CD4-positive, alpha-beta T cell treated with Interleukin-17A for 1 hour (primary cell): ENCODE measurements around the gene CERK.
A peak's percentile ranks its signal among the peaks of the same experiment; 100 is the strongest.

Experiments
- DNase-seq: peaks from one replicate; pipeline ENCODE4 v3.0.0-alpha.2; 2020

CERK gene

DNA sequence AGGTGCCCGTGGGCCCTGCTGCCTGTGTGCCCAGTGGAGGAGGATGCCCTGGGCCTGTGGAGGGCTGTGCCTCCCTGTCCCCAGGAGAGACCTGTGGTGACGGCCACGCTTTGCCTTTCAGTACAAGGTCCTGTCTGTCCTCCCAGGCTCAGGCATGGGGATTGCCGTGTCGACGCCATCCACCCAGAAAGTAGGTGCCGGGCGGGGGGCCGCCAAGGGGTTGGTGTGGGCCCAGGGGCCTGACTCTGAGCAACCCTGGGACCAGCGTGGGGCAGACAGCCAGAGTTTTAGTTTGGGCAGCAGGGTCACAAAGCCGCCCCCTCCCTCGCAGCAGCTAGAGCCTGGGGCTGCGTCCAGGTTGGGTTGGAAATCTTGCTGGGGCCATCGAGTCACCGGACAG, 61.6 kb downstream of the CERK start:
- no peak for DNase-seq

DNA sequence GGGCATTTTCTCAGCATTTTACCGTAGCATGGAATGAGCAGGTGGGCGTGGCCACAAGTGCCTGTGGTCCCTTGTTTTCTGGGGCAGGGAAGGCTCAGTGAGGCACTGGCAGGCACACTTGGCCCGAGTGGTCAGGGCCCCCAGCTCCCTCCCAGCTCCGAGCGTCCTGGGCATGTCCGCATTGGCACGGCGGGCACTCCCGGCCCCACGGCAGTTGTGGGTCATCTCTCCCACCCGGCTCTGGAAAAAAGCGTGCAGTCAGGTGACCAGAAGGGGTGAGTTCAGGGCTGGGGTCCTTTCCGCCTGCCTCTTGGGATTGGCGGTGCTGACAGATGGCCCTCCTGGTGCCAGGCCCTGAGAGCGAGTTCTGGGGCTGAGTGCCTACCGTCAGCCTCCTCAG, 62.1 kb downstream of the CERK start:
- DNase-seq = no peak

DNA sequence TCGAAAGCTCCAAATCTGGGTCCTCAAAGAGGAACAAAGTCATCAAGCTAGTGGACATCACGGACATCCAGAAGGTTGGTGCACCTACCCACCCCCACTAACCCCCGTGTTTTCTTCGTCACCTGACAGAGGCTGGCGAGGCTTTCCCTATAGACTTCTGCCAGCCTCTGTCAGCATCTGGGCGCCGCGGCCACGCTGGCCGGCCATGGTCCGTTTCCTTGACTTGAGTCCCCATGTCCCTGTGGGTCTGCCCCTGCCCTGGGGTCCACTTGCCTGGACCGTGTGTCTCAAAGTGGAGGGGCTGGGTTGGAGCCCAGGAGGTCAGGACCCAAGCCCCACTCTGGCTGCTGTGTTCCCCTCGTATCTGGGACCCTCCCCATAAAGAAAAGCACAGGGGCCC, 62.6 kb downstream of the CERK start:
- no peak for DNase-seq

DNA sequence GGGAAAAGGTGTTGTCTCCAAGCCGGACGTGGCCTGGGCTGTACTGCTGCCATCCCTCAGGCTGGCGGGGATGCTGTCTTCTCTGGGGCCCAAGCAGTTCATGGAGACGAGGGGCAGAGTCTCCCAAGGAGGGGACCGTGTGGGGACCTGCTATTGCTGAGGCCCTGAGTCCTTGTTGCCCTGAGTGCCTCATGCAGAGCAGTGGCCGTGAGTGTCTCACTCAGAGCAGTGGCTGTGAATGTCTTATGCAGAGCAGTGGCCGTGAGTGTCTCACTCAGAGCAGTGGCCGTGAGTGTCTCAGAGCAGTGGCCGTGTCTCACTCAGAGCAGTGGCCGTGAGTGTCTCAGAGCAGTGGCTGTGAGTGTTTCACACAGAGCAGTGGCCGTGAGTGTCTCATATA, 63.1 kb downstream of the CERK start:
- DNase-seq = no peak

DNA sequence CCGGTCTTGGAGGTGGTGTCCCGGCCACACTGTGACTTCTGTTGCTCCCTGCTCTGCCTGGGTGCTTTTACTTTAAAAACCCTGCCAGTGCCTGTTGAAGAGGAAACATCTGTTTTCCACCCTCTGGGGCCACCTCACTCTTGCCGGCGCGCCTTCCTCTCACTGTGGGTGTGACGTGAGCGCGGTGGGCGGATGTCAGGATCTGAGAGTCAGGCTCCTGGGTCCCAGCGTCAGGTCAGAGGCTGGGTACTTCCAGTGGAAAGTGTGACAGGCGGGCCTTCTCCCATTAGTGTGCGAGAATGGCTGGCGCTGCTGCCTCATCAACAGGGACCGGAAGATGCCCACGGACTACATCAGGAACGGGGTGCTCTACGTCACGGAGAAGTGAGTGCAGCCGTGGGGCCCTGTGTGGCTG, 63.7 kb downstream of the CERK start:
- DNase-seq = peak; percentile 83

DNA sequence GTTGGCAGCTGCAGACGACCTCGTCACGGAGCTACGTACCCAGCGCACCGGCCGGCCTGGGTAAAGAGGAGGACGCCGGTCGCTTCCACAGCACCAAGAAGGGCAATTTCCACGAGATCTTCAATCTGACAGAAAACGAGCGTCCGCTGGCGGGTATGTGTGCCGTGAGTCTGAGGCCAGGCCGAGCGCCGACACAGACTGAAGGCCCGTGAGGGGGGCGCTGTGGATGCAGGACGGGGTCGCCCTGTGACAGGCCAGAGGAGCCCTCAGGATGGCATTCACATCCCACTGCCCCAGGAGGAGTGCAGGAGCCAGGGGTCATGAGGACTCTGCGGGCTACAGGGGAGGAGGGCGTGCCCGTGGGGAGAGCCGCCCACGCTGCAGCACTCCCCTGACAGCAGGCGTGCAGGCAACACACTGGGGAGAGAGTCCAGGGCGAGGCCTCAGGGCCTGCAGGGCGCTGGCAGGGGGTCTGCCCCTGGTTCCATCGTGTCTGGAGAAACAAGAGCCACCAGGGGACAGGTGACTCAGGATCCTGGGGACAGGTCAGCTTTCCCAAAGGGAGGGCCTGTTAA, 64.3 kb downstream of the CERK start:
- no peak for DNase-seq

DNA sequence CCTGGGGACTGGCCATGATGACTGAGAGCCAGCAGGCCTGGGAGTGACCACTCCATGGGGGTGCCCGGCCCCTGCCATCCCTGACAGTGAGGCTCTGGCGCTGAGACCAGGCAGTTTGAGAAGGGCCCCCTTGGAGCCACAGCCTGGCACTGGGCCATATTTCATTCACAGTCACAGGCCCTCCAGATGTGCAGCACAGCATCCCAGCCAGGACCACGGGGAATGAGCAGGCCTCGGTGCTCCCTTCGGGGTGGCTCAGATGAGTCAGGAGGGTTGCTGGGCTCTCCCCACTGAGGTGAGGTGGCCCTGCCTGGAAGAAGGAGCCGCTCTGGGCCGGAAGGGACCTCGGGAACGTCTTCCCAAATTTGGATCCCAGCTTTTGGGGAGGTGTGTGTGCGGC, 64.8 kb downstream of the CERK start:
- DNase-seq = no peak

DNA sequence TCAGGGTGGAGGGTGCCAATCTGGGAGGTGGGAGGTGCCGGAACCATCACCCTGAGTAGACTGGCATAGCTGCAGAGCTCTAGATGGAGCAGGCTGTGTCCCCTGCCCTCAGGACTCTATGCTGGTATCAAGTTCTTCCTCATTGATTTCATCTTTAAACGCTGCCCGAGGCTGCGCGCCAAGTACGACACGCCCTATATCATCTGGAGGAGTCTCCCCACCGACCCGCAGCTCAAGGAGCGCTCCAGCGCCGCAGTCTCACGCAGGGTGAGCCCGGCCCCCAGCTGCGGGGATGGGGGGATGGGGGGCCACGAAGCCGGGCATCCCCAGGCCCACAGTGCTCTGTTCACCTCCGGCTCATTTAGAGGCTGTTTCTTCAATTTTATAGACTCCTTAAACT, 65.3 kb downstream of the CERK start:
- DNase-seq = no peak

DNA sequence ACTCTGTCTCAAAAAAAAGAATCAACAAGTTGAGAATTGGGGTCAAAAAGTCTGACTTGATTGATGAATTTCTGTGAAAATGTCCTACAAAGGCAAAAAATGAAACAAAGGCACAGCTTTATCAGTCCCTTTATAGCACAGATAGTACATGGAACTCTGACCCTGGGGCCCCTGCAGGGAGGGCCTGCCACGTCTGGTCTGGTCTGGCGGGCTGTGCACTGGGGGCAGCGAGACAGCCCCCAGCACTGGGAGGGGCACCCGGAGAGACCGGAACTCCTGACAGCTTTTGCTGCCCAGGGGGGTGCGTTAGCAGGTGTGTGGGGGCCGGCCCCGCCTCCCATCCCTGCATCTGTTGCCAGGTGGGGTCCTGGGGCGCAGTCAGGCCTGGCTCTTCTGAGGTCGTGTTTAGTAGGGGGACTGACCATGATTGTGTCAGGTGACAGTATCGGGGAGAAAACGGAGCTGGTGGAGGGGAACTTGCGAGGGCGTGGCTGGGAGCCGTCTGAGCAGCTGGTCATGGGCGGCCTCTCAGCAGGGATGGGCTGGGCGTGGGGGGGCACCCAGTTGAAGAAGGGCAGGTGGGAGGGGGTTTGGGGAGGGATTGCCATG, 66.1 kb downstream of the CERK start:
- DNase-seq = no peak

DNA sequence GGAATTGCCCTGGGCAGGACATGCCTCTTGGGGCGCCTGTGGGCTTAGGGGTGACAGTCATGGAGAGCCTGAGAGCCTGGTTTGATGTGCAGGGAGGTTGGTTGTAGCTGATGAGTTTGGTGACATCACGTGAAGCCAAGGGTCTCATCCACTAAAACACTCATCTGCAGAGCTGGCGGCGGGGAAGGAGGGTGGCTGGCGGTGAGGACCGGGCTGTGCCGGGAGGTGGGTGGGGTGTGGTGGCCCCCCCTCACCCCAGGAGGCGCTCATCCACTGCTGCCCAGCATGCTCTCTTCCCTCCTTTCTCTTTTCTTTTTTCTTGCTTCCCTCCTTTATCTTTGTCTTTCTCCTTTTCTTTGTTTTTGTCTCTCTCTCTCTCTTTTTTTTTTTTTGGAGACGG, 68.9 kb downstream of the CERK start:
- DNase-seq = no peak

DNA sequence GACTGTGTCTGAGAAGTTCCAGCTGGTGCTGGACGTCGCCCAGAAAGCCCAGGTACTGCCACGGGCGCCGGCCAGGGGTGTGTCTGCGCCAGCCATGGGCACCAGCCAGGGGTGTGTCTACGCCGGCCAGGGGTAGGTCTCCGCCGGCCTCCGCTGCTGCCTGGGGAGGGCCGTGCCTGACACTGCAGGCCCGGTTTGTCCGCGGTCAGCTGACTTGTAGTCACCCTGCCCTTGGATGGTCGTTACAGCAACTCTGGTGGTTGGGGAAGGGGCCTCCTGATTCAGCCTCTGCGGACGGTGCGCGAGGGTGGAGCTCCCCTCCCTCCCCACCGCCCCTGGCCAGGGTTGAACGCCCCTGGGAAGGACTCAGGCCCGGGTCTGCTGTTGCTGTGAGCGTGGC, 69.9 kb downstream of the CERK start:
- DNase-seq = no peak

DNA sequence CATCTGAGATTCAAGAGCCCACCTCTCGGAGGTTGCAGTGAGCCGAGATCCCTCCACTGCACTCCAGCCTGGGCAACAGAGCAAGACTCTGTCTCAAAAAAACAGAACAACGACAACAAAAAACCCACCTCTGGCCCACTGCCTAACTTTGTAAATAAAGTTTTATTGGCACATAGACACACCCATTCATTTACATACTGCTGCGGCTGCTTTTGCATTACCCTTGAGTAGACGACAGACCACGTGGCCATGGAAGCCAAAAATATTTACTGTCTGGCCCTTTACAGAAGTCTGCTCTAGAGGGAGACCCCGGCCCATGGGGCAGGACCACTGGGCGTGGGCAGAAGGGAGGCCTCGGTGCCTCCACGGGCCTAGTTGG, 70.8 kb downstream of the CERK start:
- DNase-seq = no peak

DNA sequence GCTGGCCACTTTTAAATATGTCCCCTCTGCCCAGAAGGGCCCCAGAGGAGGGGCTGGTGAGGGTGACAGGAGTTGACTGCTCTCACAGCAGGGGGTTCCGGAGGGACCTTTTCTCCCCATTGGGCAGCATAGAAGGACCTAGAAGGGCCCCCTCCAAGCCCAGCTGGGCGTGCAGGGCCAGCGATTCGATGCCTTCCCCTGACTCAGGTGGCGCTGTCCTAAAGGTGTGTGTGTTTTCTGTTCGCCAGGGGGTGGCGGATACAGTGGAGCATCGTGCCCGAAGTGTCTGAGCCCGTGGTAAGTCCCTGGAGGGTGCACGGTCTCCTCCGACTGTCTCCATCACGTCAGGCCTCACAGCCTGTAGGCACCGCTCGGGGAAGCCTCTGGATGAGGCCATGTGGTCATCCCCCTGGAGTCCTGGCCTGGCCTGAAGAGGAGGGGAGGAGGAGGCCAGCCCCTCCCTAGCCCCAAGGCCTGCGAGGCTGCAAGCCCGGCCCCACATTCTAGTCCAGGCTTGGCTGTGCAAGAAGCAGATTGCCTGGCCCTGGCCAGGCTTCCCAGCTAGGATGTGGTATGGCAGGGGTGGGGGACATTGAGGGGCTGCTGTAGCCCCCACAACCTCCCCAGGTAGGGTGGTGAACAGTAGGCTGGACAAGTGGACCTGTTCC, 71.3 kb downstream of the CERK start:
- no peak for DNase-seq

DNA sequence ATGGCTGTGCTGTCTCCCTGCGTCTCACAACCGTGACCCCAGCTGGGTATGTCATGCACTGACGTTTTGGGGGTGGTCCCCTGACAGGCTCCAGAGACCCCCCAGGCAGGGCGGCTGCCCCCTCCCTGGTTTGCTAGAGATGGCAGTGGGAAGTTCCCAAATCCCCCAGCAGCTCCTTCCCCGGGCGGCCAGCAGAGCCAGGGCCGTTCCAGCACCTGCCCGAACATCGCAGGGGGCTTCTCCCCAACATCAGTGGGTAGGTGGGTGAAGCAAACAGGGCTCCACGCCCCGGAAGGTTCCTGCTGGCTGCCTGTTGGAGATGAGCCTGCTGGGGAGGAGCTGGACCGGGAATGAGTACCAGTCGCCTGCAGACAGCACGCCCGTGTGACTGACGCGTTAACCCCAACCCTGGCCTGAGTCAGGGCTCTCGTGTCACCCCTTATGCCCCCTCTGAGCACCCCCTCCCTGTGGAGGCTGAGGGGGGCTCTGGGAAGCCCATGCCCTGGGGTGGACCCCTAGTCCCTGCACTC, 72.2 kb downstream of the CERK start:
- DNase-seq = no peak

DNA sequence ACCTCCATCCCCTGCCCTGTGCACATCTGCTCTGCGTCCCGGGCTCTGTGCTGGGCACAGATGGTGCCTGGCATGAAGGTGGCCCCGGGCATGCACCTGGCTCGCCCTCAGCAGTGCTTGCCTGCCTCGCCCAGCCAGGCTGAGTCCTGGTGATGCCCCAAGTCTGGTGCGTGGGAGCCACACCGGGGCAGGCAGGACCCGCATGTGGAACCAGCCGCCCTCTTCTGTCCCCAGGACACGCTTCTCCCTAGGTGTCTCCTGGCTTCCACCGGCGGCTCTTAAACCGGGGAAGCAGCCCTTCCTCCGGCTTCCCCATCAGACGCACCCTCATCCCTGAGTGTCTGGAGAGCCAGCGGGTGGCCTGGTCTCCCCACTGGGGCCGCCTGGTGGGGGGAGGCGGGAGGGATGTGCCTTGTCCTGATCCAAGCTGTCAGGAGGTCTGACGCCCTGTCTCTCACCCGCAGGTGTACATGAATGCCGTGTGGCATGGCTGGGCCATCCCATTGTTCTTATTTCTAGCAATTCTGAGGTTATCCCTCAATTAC, 72.8 kb downstream of the CERK start:
- DNase-seq = no peak

DNA sequence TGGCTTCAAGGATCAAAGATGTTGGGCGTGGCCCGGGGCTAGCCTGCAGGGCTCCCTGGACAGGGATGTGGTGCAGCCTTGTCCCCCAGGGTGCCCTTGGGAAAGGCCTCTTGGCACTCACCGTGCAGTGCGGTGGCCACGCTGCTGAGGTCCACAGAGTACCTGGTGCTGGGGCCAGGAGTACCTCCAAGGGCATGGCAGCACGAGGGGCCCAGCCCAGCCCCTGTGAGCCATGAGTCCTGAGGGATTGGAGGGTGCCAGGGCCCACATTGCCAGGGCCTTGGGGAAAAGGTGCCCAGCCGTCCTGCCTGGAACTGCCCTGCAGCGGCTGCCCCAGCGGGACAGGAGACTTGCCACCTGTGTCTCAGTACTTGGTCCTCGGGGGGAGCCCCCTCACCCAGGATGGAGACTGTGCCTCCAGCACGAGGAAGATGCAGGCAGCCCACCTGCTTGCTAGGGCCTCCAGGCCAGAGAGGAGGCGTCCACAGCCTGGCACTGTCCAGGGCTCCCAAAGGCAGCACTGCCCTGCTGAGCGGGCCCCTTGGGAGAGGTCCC, 73.7 kb downstream of the CERK start:
- DNase-seq = no peak

DNA sequence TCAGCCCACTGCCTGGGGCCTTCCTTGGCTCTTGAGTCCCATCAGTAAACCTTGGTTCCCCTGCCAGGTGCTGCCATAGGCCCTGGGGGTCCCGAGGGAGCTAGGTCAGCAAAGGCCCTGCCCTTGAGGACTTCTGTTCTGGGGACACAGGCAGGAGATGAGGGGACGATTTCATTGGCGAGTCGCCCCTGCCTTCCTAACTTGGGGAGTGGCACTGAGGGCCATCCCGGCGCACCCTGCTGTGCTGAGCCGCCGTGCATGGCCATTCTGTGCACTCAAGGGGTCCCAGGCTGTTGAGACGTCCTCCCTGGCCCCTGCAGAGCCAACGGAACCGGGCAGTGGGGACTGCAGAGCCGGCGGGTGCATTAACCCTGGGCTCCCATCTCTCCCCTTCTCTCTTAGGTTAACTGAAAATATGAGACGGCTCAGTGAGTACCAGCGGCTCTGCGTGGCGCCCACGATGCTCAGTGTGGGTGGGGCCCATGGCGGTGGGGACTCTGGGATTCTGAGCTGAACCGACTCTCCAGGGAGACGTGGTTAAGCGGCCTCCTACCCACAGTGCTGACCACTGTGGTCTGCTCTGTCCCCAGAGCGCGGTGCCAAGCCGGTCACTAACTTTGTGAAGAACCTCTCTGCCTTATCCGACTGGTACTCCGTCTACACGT, 74.5 kb downstream of the CERK start:
- no peak for DNase-seq

DNA sequence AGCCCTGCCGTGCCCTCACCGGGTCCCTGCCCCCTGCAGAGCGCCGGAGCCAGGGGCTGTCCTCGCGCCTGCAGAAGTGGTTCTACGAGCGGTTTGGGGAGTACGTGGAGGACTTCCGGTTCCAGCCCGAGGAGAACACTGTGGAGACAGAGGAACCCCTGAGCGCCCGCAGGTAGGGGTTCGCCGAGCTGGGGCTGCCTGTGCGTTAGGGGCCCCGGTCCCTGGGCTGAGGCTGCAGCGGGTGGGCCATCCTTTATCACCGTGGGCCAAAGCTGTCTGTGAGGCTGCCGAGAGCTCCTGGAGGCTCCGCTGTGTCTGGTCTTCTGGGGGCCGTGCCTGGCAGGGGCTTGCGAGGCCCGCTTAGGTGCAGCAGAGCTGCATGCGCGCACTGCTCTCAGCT, 75.1 kb downstream of the CERK start:
- no peak for DNase-seq

DNA sequence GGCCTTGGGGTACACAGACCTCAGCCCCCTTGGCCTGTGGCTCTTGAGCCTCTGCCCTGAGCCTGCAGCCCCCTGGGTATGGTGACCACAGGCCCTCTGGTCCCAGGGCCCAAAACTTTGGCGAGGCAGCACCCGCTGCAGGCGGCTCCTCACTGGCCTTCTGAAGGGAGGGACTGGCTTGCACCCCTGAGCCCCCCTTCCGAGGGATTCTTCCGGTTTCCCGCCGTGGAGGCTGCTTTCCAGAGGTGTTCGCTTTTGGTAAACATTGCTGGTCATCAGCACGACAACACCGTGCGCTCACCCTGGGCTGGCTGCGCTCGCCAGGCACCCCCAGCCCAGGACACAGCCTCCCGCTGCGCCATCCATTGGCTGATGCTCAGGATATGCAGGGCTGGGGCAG, 75.8 kb downstream of the CERK start:
- no peak for DNase-seq

DNA sequence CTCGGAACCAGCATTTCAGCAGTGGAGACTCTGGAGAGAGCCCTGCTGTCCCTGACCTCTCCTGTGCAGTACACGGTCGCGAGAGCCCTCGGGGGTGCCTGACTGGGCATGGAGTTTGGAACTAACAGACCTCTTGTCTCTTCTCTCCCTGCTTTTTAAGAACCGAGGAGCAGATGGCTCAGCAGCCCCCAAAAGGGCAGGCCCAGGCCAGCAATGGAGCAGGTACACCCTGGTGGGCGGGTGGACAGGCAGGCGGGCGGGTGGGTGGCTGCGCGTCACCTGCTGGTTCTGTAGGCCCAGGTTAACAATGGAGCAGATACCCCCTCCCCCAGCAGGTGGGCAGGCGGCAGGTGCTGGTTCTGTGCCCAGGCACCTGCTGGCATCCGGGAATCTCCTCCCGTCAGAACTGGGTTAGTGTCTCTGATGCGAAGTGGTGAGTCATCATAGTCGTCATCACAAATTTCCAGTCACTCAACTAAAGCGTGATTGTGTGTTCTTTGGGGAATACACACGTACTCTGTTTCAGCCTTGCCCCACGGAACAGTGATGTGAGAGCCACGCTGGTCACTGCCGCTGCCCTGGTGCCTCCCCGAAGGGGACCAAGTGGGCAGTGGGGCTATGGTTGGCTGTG, 76.7 kb downstream of the CERK start:
- peak; percentile 61 for DNase-seq

DNA sequence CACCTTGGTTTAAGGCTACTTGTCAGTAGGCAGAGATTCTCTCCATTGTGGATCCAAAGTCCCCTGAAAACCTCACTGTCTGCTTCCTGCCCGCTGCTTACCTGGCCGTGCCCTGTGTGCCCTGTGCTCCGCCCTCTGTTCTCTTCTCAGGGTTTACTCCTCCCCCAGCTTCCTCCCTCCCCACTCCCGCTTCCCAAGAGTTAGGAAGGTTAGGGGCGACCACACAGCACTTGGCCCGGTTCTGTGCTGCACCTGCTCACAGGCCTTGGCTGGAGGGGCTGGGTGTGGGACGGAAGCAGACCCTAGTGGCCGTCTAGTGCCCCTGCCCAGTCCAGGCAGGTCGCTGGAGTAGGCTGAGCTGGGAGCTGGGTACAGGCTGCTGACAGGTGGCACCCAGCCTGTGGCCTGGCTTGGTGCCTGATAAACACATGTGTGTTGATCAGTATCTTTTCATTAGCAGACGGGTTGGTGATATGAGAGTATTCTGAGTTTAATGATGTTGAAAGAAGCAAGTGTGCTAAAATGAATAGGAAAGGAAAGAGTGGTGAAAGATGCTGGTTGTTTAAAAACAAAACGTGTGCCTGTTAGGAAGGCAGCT, 77.3 kb downstream of the CERK start:
- DNase-seq = peak; percentile 29

DNA sequence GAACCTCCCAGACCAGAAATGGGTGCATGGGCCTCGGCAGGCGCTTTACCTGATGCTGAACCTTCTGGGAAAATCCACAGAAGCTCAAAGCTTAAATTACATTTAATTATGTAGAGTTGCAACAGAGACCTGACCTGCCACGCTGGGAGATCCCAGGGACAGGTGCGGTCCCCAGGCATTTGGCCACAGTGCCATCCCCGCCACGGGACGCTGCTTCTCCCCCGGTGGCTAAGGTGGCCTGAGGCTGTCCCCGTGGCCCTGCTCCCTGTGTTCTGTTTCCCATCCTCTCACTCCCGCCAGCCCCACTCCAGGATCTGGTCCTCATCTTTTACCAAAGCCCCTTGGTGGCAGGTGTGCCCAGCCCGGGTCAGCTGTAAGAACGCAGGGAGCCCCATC, 78.3 kb downstream of the CERK start:
- no peak for DNase-seq
